ENCODE results near the gene KAT6B.

DNA sequence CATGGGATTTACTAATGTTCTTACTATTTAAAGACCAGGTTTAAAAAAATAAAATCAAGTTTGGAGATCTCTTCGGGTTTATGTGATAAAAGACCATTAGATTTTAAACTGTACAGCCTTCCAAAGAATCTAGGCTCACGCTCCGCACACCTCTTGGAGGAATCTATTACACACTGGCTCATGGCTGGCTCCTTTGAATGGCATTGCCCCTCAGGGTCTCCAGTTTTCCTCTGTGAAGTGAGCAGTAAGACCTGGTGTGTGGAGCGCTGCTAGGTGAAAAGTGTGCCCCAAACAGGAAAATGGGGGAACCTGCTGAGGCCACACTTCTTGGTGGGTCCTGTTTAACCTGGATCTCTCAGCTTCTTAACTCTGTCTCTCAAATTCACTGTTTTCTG, 142.3 kb downstream of the KAT6B start:
- TF ChIP-seq, protein P1, sequence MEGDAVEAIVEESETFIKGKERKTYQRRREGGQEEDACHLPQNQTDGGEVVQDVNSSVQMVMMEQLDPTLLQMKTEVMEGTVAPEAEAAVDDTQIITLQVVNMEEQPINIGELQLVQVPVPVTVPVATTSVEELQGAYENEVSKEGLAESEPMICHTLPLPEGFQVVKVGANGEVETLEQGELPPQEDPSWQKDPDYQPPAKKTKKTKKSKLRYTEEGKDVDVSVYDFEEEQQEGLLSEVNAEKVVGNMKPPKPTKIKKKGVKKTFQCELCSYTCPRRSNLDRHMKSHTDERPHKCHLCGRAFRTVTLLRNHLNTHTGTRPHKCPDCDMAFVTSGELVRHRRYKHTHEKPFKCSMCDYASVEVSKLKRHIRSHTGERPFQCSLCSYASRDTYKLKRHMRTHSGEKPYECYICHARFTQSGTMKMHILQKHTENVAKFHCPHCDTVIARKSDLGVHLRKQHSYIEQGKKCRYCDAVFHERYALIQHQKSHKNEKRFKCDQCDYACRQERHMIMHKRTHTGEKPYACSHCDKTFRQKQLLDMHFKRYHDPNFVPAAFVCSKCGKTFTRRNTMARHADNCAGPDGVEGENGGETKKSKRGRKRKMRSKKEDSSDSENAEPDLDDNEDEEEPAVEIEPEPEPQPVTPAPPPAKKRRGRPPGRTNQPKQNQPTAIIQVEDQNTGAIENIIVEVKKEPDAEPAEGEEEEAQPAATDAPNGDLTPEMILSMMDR (IDR thresholded peaks at IDR 0.05), result no peak
- no peak for TF ChIP-seq ZFX (IDR thresholded peaks at IDR 0.05; ENCODE audit: borderline replicate concordance)

Data from 22Rv1 (cell line).